Measurements from ENCODE around the gene PLXDC1.

- TF ChIP-seq ZNF274 (IDR thresholded peaks at IDR 0.05; ENCODE audit: low read depth, low read length) (no peak), YY1 (IDR thresholded peaks at IDR 0.05; ENCODE audit: insufficient read depth, insufficient read length) (no peak), SUZ12 (IDR thresholded peaks at IDR 0.05; ENCODE audit: extremely low read depth, insufficient read depth, insufficient read length) (no peak)
Measured at GRCh38 chr17:39123627-39124026, 27.8 kb downstream of the PLXDC1 start.

All from NT2/D1 (cell line).